Stimulated activated memory B cell treated with anti-CD40 and anti-IgM and Interleukin-4, amounts not matched to agents 10 μg/mL and 1 μg/mL and 100 μg/mL, for 72 hours (primary cell): Measurements from ENCODE around the gene UGGT1.

ENCODE experiments used
- ATAC-seq: fragments of 150-1000 bp; cut with Tn5 transposase; 2 replicates; pipeline ENCODE4 v1.10.0; 2021
- H3K27ac Mint-ChIP-seq: one replicate; pipeline ENCODE4 v1.8.0; 2022; ENCODE audit warnings: mild to moderate bottlenecking, mixed read lengths
- H3K27me3 Mint-ChIP-seq: one replicate; pipeline ENCODE4 v1.8.0; 2022; ENCODE audit warnings: mixed read lengths
- H3K36me3 Mint-ChIP-seq: one replicate; pipeline ENCODE4 v1.8.0; 2022; ENCODE audit warnings: mixed read lengths
- H3K4me1 Mint-ChIP-seq: one replicate; pipeline ENCODE4 v1.8.0; 2022; ENCODE audit warnings: mixed read lengths
- H3K4me3 Mint-ChIP-seq: one replicate; pipeline ENCODE4 v1.8.0; 2022; ENCODE audit warnings: mild to moderate bottlenecking, moderate library complexity, mixed read lengths
- H3K9me3 Mint-ChIP-seq: one replicate; pipeline ENCODE4 v1.8.0; 2022; ENCODE audit warnings: mixed read lengths

Gene UGGT1

GRCh38 chr2:128214251-128214650, 123.3 kb downstream of the UGGT1 start:
- Mint-ChIP-seq H3K9me3 (peaks cover 3% of the 10 kb centered on the region), H3K4me1 (no peaks in the 10 kb centered on the region), H3K27ac (no peak overlapping the region), H3K27me3 (peaks cover 15% of the 10 kb centered on the region), H3K4me3 (no peak overlapping the region), H3K36me3 (no peaks in the 10 kb centered on the region)
- no peak for ATAC-seq

- no peak for ATAC-seq
- Mint-ChIP-seq H3K4me3 (no peak overlapping the region), H3K4me1 (no peaks in the 10 kb centered on the region), H3K9me3 (peaks cover 3% of the 10 kb centered on the region), H3K27ac (no peak overlapping the region), H3K36me3 (no peaks in the 10 kb centered on the region), H3K27me3 (peaks cover 15% of the 10 kb centered on the region)
Observed at GRCh38 chr2:128214866-128215460, 124.0 kb downstream of the UGGT1 start.

- no peak overlapping the region for H3K27ac Mint-ChIP-seq
- H3K27me3 Mint-ChIP-seq, result peaks cover 9% of the 10 kb centered on the region
- ATAC-seq, result no peak
- no peaks in the 10 kb centered on the region for H3K9me3 Mint-ChIP-seq
- no peak overlapping the region for H3K4me3 Mint-ChIP-seq
- H3K36me3 Mint-ChIP-seq, result no peaks in the 10 kb centered on the region
- no peaks in the 10 kb centered on the region for H3K4me1 Mint-ChIP-seq
Observed at GRCh38 chr2:128215897-128216642, 125.1 kb downstream of the UGGT1 start.

- H3K36me3 Mint-ChIP-seq, result no peaks in the 10 kb centered on the region
- H3K4me1 Mint-ChIP-seq, result no peaks in the 10 kb centered on the region
- no peak overlapping the region for H3K4me3 Mint-ChIP-seq
- H3K27me3 Mint-ChIP-seq, result peaks cover 18% of the 10 kb centered on the region
- ATAC-seq, result no peak
- no peaks in the 10 kb centered on the region for H3K9me3 Mint-ChIP-seq
- H3K27ac Mint-ChIP-seq, result no peak overlapping the region
Observed at GRCh38 chr2:128217671-128218070, 126.7 kb downstream of the UGGT1 start.

GRCh38 chr2:128219891-128220290, 128.9 kb downstream of the UGGT1 start:
- Mint-ChIP-seq H3K4me3 (no peak overlapping the region), H3K27me3 (peaks cover 16% of the 10 kb centered on the region), H3K4me1 (no peaks in the 10 kb centered on the region), H3K9me3 (no peaks in the 10 kb centered on the region), H3K27ac (no peak overlapping the region), H3K36me3 (no peaks in the 10 kb centered on the region)
- ATAC-seq, result no peak

- H3K36me3 Mint-ChIP-seq, result no peaks in the 10 kb centered on the region
- H3K4me1 Mint-ChIP-seq, result no peaks in the 10 kb centered on the region
- ATAC-seq, result no peak
- no peak overlapping the region for H3K4me3 Mint-ChIP-seq
- H3K9me3 Mint-ChIP-seq, result no peaks in the 10 kb centered on the region
- H3K27me3 Mint-ChIP-seq, result peaks cover 5% of the 10 kb centered on the region
- no peak overlapping the region for H3K27ac Mint-ChIP-seq
Observed at GRCh38 chr2:128227862-128228261, 136.9 kb downstream of the UGGT1 start.

- Mint-ChIP-seq H3K4me1 (peaks cover 4% of the 10 kb centered on the region), H3K9me3 (no peaks in the 10 kb centered on the region), H3K27me3 (no peaks in the 10 kb centered on the region), H3K27ac (no peak overlapping the region), H3K4me3 (no peak overlapping the region), H3K36me3 (no peaks in the 10 kb centered on the region)
- ATAC-seq, result no peak
Observed at GRCh38 chr2:128228894-128229293, 137.9 kb downstream of the UGGT1 start.

- peaks cover 28% of the 10 kb centered on the region for H3K27me3 Mint-ChIP-seq
- peaks cover 6% of the 10 kb centered on the region for H3K4me1 Mint-ChIP-seq
- ATAC-seq, result peak; percentile 96
- no peaks in the 10 kb centered on the region for H3K9me3 Mint-ChIP-seq
- H3K4me3 Mint-ChIP-seq, result peak overlapping the region; percentile 76
- H3K36me3 Mint-ChIP-seq, result no peaks in the 10 kb centered on the region
- no peak overlapping the region for H3K27ac Mint-ChIP-seq
Observed at GRCh38 chr2:128232965-128233789, 142.2 kb downstream of the UGGT1 start.

GRCh38 chr2:128233790-128234395, 142.9 kb downstream of the UGGT1 start:
- H3K27me3 Mint-ChIP-seq, result peaks cover 33% of the 10 kb centered on the region
- no peaks in the 10 kb centered on the region for H3K9me3 Mint-ChIP-seq
- H3K27ac Mint-ChIP-seq, result no peak overlapping the region
- H3K4me1 Mint-ChIP-seq, result peaks cover 6% of the 10 kb centered on the region
- no peak for ATAC-seq
- H3K4me3 Mint-ChIP-seq, result peak overlapping the region; percentile 76
- no peaks in the 10 kb centered on the region for H3K36me3 Mint-ChIP-seq

- ATAC-seq, result no peak
- Mint-ChIP-seq H3K36me3 (no peaks in the 10 kb centered on the region), H3K4me3 (no peak overlapping the region)
Observed at GRCh38 chr2:128234613-128235012, 143.6 kb downstream of the UGGT1 start.

GRCh38 chr2:128235581-128235980, 144.6 kb downstream of the UGGT1 start:
- no peak overlapping the region for H3K27ac Mint-ChIP-seq
- no peak overlapping the region for H3K4me3 Mint-ChIP-seq
- H3K27me3 Mint-ChIP-seq, result peaks cover 33% of the 10 kb centered on the region
- no peak for ATAC-seq
- peaks cover 6% of the 10 kb centered on the region for H3K4me1 Mint-ChIP-seq
- H3K36me3 Mint-ChIP-seq, result no peaks in the 10 kb centered on the region
- H3K9me3 Mint-ChIP-seq, result no peaks in the 10 kb centered on the region

More at GRCh38 chr2:128234613-128235012, 143.6 kb downstream of the UGGT1 start:
- H3K4me1 Mint-ChIP-seq, result peaks cover 6% of the 10 kb centered on the region
- H3K9me3 Mint-ChIP-seq, result no peaks in the 10 kb centered on the region
- H3K27me3 Mint-ChIP-seq, result peaks cover 33% of the 10 kb centered on the region
- no peak overlapping the region for H3K27ac Mint-ChIP-seq

GRCh38 chr2:128236491-128237035, 145.6 kb downstream of the UGGT1 start:
- Mint-ChIP-seq H3K27ac (no peak overlapping the region), H3K36me3 (no peaks in the 10 kb centered on the region), H3K9me3 (no peaks in the 10 kb centered on the region), H3K4me3 (no peak overlapping the region), H3K27me3 (peaks cover 33% of the 10 kb centered on the region), H3K4me1 (peaks cover 6% of the 10 kb centered on the region)
- no peak for ATAC-seq

- H3K4me3 Mint-ChIP-seq, result no peak overlapping the region
- no peak for ATAC-seq
Observed at GRCh38 chr2:128237081-128237534, 146.1 kb downstream of the UGGT1 start.

GRCh38 chr2:128237911-128238697, 147.1 kb downstream of the UGGT1 start:
- H3K9me3 Mint-ChIP-seq, result no peaks in the 10 kb centered on the region
- H3K27ac Mint-ChIP-seq, result no peak overlapping the region
- peaks cover 6% of the 10 kb centered on the region for H3K4me1 Mint-ChIP-seq
- ATAC-seq, result no peak
- no peaks in the 10 kb centered on the region for H3K36me3 Mint-ChIP-seq
- peaks cover 33% of the 10 kb centered on the region for H3K27me3 Mint-ChIP-seq
- H3K4me3 Mint-ChIP-seq, result no peak overlapping the region

More at GRCh38 chr2:128237081-128237534, 146.1 kb downstream of the UGGT1 start:
- Mint-ChIP-seq H3K4me1 (peaks cover 6% of the 10 kb centered on the region), H3K9me3 (no peaks in the 10 kb centered on the region), H3K36me3 (no peaks in the 10 kb centered on the region), H3K27ac (no peak overlapping the region), H3K27me3 (peaks cover 33% of the 10 kb centered on the region)
